Sigmoid colon (tissue), 4 donors: ENCODE measurements around the gene FCN2.

Experiments
- EP300 ChIP-seq, 4 donors: sonication (generic); formaldehyde crosslinking; IDR thresholded peaks; one replicate each; pipeline ENCODE4 v1.6.1; 2017; ENCODE audit warnings: antibody characterized with exemption in 4 of 4
- POLR2A ChIP-seq, 2 donors: fragments of 450-650 bp; IDR thresholded peaks; one replicate each; pipeline ENCODE4 v1.6.1; 2016; ENCODE audit warnings: antibody characterized with exemption in 2 of 2, mild to moderate bottlenecking in 2 of 2, moderate library complexity in 2 of 2
- POLR2AphosphoS5 ChIP-seq, 4 donors: sonication (generic); formaldehyde crosslinking; IDR thresholded peaks; one replicate each; pipeline ENCODE4 v1.6.1; 2017; ENCODE audit warnings: antibody characterized with exemption in 4 of 4
- TF ChIP-seq, protein P1 (sequence below), 4 experiments: fragments of 450-650 bp in 3 of 4; fragments of 200-600 bp in 1 of 4; IDR thresholded peaks; one replicate each; pipeline ENCODE4 v1.5.1; 2016 to 2019; ENCODE audit warnings: antibody characterized with exemption in 4 of 4, mild to moderate bottlenecking in 3 of 4, moderate library complexity in 2 of 4

DNA sequence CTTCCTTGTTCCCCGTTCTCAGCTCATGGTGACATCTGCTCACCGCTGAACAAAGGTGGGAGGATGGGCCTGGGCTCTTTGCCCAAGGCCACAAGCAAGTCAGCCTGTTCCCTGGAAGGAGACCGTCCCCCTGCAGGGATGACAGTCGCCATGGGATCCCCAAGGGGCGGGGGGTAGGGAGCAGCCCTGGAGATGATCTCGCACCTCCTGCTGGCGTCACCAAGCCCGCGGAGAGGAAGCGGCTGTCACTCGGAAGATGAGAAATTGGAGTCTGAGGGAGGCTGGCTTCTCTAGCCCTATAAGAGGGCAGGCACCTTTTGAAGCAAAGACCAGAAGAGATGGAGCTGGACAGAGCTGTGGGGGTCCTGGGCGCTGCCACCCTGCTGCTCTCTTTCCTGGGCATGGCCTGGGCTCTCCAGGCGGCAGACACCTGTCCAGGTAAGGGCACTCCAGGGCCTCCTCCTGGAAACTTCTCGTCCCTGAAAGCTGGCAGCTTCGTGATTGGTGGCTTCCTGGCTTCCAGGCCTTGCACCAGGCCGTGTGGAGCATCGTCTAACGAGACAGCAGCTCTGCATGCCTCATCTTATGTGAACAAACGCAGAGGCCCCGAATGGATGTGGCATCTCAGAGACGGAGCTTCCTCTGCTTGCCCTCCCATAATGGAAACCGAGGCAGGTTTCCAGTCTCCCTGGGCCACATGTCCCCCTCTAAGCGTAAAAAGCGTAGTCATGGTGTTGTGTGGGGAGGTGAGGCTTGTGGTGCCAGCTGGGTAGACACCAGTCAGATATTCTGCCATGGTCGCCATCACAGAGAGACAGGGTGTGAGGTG is at the start of gene FCN2:
- TF ChIP-seq, protein P1, sequence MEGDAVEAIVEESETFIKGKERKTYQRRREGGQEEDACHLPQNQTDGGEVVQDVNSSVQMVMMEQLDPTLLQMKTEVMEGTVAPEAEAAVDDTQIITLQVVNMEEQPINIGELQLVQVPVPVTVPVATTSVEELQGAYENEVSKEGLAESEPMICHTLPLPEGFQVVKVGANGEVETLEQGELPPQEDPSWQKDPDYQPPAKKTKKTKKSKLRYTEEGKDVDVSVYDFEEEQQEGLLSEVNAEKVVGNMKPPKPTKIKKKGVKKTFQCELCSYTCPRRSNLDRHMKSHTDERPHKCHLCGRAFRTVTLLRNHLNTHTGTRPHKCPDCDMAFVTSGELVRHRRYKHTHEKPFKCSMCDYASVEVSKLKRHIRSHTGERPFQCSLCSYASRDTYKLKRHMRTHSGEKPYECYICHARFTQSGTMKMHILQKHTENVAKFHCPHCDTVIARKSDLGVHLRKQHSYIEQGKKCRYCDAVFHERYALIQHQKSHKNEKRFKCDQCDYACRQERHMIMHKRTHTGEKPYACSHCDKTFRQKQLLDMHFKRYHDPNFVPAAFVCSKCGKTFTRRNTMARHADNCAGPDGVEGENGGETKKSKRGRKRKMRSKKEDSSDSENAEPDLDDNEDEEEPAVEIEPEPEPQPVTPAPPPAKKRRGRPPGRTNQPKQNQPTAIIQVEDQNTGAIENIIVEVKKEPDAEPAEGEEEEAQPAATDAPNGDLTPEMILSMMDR (IDR thresholded peaks at IDR 0.05) = no peak
- no peak for TF ChIP-seq POLR2AphosphoS5 (IDR thresholded peaks at IDR 0.05)
- TF ChIP-seq POLR2A (IDR thresholded peaks at IDR 0.05) = no peak
- TF ChIP-seq EP300 (IDR thresholded peaks at IDR 0.05) = no peak
